BE2C (cell line): ENCODE data around the gene ODF2L.

Experiments used
- DNase-seq: peaks from one replicate; pipeline ENCODE4 v3.0.0-alpha.2; 2020
- H3K27me3 ChIP-seq: fragments of 250-450 bp; sonication (Bioruptor Pico); 2 replicates; pipeline ENCODE4 v1.5.1; 2020; ENCODE audit warnings: mild to moderate bottlenecking
- H3K36me3 ChIP-seq: fragments of 250-450 bp; sonication (Bioruptor Pico); 2 replicates; pipeline ENCODE4 v1.5.1; 2020; ENCODE audit warnings: mild to moderate bottlenecking
- H3K4me1 ChIP-seq: fragments of 250-450 bp; sonication (Bioruptor Pico); 2 replicates; pipeline ENCODE4 v1.5.1; 2020
- H3K4me3 ChIP-seq: 2 replicates; pipeline ENCODE4 v1.5.1; 2011; ENCODE audit warnings: low read depth, low read length
- H3K9me3 ChIP-seq: fragments of 250-450 bp; sonication (Bioruptor Pico); 2 replicates; pipeline ENCODE4 v1.5.1; 2020
- CTCF ChIP-seq: IDR thresholded peaks from 2 replicates; pipeline ENCODE4 v1.5.1; 2012; ENCODE audit warnings: mild to moderate bottlenecking, low read depth, low read length

The ODF2L gene

DNA sequence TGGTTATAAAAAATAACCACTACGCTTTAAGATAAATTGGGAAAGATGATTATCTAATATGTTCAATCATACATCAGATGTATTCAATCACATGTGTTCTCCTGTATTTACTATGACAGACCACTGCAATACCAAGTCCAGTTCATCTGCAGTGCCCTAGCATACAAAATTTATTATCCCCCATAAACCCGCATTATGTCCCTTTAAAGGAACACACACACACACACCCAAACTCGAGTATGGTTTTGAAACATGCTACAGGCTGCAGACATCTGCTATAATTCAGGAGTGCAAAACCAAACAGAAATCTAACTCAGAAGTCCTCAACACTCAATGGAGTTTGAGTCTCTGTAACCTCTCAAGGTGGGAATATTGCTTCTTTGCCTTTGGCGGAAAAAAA, 14.9 kb downstream of the ODF2L start:
- Histone ChIP-seq H3K27me3 (no peaks in the 10 kb centered on the region), H3K36me3 (no peaks in the 10 kb centered on the region), H3K4me1 (no peaks in the 10 kb centered on the region), H3K9me3 (no peaks in the 10 kb centered on the region), H3K4me3 (no peak overlapping the region)
- no peak for TF ChIP-seq CTCF
- DNase-seq = no peak

GRCh38 chr1:86380257-86380861, 15.8 kb downstream of the ODF2L start:
- peak; percentile 58 for TF ChIP-seq CTCF
- no peak for DNase-seq
- Histone ChIP-seq H3K9me3 (no peaks in the 10 kb centered on the region), H3K27me3 (no peaks in the 10 kb centered on the region), H3K4me3 (no peak overlapping the region), H3K4me1 (no peaks in the 10 kb centered on the region), H3K36me3 (no peaks in the 10 kb centered on the region)

GRCh38 chr1:86378813-86379212, 17.3 kb downstream of the ODF2L start:
- no peaks in the 10 kb centered on the region for H3K27me3 ChIP-seq
- DNase-seq = no peak
- no peaks in the 10 kb centered on the region for H3K4me1 ChIP-seq
- H3K4me3 ChIP-seq = no peak overlapping the region
- H3K9me3 ChIP-seq = no peaks in the 10 kb centered on the region
- H3K36me3 ChIP-seq = no peaks in the 10 kb centered on the region
- no peak for TF ChIP-seq CTCF

DNA sequence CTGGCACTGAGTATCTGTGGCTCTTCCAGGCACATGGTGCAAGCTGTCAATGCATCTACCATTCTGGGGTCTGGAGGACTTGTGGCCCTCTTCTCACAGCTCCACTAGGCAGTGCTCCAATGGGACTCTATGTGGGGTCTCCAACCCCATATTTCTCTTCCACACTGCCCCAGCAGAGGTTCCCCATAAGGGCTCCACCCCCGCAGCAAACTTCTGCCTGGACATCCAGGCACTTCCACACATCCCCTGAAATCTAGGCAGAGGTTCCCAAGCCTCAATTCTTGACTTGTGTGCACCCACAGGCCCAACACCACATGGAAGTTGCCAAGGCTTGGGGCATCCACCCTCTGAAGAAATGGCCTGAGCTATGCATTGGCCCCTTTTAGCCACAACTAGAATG, 18.8 kb downstream of the ODF2L start:
- Histone ChIP-seq H3K27me3 (no peaks in the 10 kb centered on the region), H3K4me1 (no peaks in the 10 kb centered on the region), H3K4me3 (no peak overlapping the region), H3K9me3 (no peaks in the 10 kb centered on the region), H3K36me3 (no peaks in the 10 kb centered on the region)
- no peak for DNase-seq
- no peak for TF ChIP-seq CTCF

GRCh38 chr1:86375688-86376087, 20.4 kb downstream of the ODF2L start:
- Histone ChIP-seq H3K27me3 (no peaks in the 10 kb centered on the region), H3K4me3 (no peak overlapping the region), H3K9me3 (no peaks in the 10 kb centered on the region), H3K36me3 (no peaks in the 10 kb centered on the region), H3K4me1 (no peaks in the 10 kb centered on the region)
- no peak for DNase-seq
- no peak for TF ChIP-seq CTCF

- Histone ChIP-seq H3K9me3 (no peaks in the 10 kb centered on the region), H3K27me3 (no peaks in the 10 kb centered on the region), H3K4me1 (no peaks in the 10 kb centered on the region), H3K4me3 (no peak overlapping the region), H3K36me3 (no peaks in the 10 kb centered on the region)
- no peak for DNase-seq
- no peak for TF ChIP-seq CTCF
Observed at GRCh38 chr1:86370601-86371022, 25.5 kb downstream of the ODF2L start.
